HT1080 (cell line): Measurements from ENCODE around the gene PPM1H. TPM values are rescaled to one million over a fixed set of nuclear protein-coding genes. Genes with fewer than 3 reads are reported as not detected.
"Not testable (repeated sequence)": the region's sequence is repeated elsewhere in the genome, so short reads cannot be mapped to it uniquely, and the experiment has no call there.

Experiments used
- DNase-seq: peaks from one replicate; pipeline ENCODE4 v3.0.0-alpha.2; 2015; ENCODE audit warnings: low read depth
- total RNA-seq: library from RNA; depleted of rRNA; stranded (reverse); fragments of >200 nt; shearing (Covaris generic); gene quantifications from 2 replicates; pipeline ENCODE4 v1.2.3, GENCODE V29; 2014

Gene PPM1H
- total RNA-seq, 1 experiment from 2014 or later = 3.0 TPM

GRCh38 chr12:62689042-62689839, 245.7 kb downstream of the PPM1H start:
- no peak for DNase-seq

GRCh38 chr12:62686938-62687337, 248.0 kb downstream of the PPM1H start:
- DNase-seq = no peak

- no peak for DNase-seq
Measured at GRCh38 chr12:62684570-62685295, 250.2 kb downstream of the PPM1H start.

- no peak for DNase-seq
Measured at GRCh38 chr12:62683776-62684569, 251.0 kb downstream of the PPM1H start.

- no peak for DNase-seq
Measured at GRCh38 chr12:62681306-62681705, 253.6 kb downstream of the PPM1H start.

GRCh38 chr12:62679608-62680007, 255.3 kb downstream of the PPM1H start:
- DNase-seq = no peak

- DNase-seq = no peak
Measured at GRCh38 chr12:62677355-62677754, 257.6 kb downstream of the PPM1H start.

GRCh38 chr12:62676521-62677307, 258.2 kb downstream of the PPM1H start:
- no peak for DNase-seq

- DNase-seq = no peak
Measured at GRCh38 chr12:62673028-62673815, 261.7 kb downstream of the PPM1H start.

DNA sequence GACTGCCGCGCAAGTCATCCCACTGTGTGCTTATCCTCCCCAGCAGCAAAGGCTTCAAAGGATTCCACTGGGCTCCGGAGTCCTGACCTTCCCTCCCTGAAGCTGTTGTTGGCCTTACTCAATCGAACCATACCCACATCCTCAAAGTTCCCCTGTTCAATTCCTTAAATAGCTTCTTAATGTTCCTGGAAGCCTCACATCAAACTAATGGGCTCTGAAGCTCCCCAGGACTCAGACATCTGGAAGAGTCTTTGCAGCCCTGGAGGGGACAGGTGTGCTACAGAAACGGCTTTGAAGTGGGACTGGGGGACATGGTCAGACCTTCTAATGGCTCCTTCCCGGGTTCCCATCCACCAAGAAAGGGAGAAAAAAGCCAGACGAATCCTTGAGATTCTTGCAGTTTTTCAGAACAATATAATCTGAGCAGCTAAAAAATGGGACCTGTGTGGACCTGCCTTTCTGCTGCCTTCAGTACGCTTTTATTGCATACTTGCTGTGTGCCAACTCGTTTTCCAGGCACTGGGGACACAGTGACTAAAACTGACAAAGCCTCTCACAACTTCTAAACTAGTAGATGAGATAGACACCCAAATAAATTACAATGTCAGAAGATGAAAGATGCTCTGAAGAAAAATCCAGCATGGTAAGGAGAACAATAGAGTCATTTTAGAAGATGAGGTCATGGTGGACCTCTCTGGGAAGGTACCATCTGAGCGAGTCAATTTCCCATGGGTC, 263.8 kb downstream of the PPM1H start:
- peak; percentile 13 for DNase-seq

- no peak for DNase-seq
Measured at GRCh38 chr12:62668782-62669181, 266.2 kb downstream of the PPM1H start.

GRCh38 chr12:62664951-62665350, 270.0 kb downstream of the PPM1H start:
- not testable (repeated sequence) for DNase-seq

DNA sequence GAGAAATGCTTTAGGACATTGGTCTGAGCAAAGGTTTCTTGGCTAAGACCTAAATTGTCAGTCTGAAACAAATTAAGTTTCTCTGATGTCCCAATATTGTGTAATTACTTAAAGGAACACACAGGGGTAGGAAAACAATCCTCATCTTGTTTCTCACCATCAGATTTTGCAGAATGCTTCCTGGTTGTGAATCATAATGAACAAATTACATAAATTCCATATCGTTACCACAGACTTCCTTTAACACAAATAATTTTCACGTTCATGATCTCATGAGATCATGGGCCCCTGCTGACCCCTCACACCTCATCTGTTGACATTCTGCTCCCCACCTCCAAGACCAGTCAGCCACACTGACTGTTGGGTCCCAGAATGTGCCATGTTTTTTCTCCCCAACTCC, 274.2 kb downstream of the PPM1H start:
- DNase-seq = peak; percentile 90

- DNase-seq = no peak
Measured at GRCh38 chr12:62659453-62660295, 275.3 kb downstream of the PPM1H start.

GRCh38 chr12:62658910-62659309, 276.0 kb downstream of the PPM1H start:
- DNase-seq = no peak

DNA sequence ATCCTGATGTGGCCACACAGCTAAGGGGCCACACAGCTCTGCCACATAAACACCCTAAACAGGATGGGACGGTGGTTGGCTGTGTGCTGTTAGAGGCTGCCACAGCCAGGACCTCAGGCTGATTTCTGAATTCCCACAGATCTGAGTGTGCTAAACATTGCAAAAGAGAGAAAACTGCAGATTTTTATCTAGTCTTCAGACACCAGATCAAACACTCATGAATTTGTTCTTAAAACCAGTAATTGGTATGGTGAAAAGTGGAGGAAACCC, 277.7 kb downstream of the PPM1H start:
- DNase-seq = no peak

- DNase-seq = no peak
Measured at GRCh38 chr12:62656591-62657362, 278.2 kb downstream of the PPM1H start.

DNA sequence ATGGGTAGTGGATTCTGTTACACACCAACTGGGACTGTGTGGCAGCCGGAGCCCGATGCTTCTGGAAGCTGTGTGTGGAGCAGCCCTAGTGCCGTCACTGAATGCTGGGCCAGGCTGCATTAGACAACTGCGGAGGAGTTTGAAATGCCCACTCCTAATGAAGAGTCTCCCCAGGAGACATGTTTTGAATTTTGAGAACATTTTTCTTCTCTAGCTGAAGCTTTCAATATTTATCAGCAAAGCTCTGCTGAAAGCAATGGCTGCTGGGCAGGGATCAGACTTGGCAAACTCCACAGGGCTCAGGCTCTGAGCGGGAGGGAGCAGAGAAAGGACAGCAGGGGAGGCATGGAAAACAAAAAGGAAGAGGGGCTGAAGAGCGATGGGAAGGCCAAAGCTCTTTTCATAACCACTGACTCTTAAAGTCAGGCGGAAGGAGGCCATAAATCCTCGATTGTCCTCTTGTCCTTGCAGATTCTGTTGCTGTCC, 279.2 kb downstream of the PPM1H start:
- DNase-seq = no peak
